HL-60/S4 treated with phorbol 12-myristate 13-acetate at 8.2 ng/mL for 4 days and 3 days (cell line): ENCODE data around the gene PGGT1B.
"Not testable (repeated sequence)": the region's sequence is repeated elsewhere in the genome, so short reads cannot be mapped to it uniquely, and the experiment has no call there.

Source experiments
- in situ Hi-C: fragments of 300-500 bp; cut with MboI; formaldehyde crosslinking; loops from 2 replicates; pipeline ENCODE4 v1.15.0; 2022; ENCODE audit warnings: low sequenced_read_pairs

PGGT1B gene

DNA sequence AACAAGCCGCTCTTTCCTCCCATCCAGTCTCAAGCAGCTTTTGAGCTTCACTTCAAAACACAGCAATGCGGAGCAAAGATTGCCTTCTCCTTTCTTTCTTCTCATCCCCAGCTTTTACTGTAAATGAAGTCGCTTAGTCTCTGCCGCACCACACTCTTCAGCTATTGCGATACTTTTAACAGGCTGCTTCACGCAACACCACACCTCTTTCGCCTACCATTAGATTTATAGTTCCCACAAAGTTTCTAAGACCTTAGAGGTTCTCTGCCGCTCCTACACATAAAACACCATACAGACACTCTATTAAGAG, 711 bp downstream of the PGGT1B start:
- in situ Hi-C loops = no loop called here

DNA sequence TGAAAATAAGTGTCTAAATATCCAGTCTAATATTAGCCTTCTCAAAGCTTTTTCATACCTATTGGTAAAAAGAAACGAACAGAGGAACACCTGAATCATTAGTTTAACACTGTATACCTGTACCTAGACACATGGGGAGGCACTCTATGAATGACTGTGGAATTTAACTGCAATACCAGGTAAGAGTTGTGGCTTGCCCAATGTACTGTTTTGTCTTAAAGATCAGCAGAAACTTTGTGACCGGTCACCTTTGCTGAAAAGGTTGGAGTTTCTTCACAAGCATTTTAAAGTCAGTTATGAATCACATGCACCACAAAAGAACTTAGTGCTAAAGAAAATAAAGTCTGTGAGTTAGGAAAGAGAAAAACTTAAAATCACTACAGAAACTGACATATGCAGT, 2.4 kb downstream of the PGGT1B start:
- in situ Hi-C loops = no loop called here

DNA sequence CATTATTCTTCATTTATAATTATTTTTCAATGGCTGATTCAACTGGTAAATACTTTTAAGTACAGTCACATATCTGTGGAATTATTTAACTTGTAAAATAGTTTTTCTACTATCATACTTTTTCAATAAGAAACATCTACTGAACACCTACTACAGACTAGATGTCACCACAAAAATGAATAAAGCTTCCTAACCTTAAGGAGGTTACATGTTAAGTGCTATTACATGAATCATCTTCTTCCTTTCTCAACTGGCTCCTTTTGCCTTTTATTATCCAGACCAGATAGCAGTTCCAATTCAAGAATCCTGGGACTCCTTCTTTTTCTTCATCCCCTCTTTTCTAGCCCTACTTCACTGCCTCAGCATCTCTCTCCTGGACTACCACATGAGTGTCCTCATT, 4.7 kb downstream of the PGGT1B start:
- in situ Hi-C loops = no loop called here

DNA sequence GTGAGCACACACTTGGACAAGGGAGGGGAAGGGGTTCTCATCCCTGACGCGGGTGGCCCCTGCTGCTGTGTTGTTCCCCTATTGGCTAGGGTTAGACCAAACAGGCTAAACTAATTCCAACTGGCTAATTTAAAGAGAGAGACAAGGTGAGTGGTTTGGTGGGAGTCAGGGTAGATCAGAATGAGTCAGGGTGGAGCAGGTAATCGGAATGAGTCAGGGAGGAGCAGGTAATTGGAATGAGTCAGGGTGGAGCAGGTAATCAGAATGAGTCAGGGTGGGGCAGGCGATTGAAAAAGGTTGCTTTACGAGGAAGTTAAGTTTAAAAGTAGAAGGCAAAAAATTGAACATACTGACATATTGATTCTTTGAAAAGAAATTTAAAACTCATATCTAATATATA, 13.3 kb downstream of the PGGT1B start:
- in situ Hi-C loops = not testable (repeated sequence)

DNA sequence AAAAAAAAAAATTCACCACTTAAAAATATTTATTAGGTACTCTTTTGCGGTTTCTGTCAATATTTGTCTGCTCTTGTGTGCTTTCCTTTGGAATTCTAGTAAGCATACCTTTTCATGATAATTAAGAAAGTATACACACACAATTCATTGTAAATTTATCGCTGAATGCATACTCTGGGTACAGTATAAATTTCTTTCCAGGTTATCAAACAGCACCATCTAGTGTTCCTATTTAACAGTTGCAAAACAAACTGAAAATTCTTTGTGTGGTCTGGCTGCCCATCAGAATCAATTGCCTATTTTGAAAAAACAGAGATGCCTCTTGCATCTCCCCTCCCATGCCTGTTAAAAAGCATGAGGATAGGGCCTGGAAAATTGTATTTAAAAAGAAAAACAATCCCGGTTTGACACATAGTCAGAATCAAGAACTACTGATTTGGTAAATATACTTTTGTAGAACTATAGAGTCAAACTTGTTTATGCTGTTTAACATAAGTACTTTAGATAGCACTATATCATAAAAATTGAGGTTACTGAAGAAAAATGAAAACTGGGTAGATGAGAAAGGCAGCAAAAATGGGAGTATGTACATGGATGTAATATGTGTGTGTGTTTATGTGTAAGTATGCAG, 16.2 kb downstream of the PGGT1B start:
- in situ Hi-C loops = no loop called here

DNA sequence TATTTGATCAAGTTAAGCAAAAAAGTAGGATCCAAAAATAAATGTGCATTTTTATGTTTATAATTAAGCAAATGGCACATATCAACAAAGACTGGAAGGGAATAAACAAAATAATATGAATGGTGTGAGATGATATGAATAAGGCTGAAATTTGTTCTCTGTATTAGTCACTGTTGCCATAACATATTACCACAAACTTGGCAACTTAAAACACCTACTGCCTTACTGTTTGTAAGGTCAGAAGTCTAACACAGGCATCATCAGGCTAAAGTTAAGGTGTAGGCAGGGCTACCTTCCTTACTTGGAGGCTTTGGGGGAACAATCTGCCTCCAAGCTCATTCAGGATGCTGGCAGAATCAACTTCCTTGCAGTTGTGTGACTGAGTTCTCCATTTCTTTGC, 19.3 kb downstream of the PGGT1B start:
- in situ Hi-C loops = no loop called here

DNA sequence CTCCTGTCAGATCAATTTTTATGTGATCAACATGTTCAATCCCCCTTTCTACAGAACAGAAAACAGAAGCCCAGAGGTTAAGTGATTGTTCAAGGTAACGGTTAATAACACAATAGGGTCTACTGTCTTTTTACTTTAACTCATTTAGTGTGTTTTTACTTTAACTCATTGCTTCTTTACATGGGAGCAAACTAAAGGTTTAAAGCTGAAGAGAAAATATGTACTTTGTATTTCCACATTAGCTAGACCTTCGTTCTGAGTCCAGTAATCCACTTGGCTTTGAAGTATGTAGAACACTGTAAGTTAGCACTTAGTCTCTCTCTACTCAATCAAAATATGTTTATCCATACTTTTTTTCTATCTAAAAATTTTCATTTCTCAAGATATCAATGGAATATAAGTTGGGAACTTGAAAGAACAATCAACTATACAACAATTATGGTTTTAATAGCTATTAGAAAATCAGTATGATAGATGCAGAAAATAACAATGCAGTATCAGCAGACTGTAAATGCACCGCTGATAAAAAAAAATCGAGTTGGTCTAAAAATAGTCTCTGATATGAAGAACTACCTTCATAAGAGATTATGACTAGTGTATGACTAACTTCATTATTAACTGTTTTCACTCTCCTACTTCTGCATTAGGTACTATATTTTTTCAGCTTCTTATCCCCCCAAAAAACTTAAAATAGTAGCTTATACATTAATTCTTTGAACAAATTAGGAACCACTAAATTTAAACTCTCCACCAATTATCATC, 20.6 kb downstream of the PGGT1B start:
- in situ Hi-C loops = no loop called here

DNA sequence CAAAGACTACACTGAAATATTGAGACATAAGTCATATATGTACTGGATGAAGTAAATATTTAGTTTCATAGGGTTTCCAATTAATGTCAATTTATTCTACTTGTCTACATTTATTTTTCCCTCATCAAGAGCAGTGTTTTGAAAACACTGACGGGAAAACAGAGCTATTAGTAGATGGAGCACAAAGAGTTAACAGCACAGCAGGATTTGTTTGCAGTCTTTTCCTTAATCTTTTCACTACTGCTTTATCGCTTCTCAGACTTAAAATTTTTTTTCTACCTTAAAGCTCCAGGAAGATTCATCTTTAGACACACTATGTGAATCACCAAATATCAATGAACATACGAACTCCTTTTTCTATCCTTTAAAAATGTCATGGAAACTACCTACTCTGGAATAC, 25.6 kb downstream of the PGGT1B start:
- in situ Hi-C loops = no loop called here

DNA sequence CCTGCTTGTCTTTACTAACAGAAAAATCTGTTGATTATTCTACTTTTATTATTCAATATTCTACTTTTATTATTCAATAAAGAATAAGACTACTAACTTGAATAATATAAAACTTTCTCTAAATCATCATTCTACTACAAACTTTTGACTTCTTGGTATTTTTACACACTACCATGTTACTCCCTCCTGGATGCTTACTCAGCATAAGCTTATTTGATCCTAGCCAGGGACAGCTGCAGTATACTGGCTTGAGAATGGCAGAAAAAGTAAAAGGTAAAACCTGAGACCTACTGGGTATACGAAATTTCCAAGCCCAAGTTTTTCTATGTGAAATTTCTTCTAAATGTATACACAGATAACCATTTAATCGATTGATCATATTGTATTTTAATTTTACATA, 26.1 kb downstream of the PGGT1B start:
- in situ Hi-C loops = no loop called here

DNA sequence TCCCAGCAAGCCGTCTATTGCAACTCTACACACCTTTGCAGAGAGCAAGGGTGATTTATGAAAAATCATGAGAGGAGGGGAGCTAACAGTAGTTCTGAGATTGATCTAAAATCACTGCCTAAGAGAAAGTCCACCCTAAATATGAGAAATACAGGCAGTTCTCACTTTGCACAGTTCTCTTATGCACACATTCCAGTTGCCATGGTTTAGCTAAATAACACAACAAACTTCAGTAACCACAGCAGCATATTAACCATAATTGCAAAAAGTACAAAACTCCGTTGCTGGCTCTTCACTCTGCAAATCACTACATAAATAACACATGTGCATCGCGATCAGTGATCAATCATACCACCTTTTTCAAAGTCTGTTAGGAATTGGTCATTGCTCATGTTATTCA, 31.1 kb downstream of the PGGT1B start:
- in situ Hi-C loops = no loop called here

DNA sequence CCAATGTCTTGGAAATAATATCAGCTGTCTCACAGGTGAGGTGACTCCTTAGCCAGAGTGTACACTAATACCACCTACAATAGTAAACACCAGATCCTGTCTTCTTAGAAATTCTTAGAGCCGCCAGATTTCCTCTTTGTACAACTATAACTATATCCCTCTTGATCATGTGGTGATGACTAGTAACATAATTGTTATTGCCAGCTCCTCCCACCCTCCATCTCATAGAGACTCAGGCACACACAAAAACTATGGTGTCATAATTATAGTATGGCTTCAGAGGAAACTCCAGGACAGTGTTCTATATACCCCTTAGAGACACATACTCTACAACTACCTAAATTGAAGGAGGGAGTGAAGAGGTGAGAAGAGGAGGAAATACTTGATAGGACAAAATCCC, 33.1 kb downstream of the PGGT1B start:
- in situ Hi-C loops = no loop called here

DNA sequence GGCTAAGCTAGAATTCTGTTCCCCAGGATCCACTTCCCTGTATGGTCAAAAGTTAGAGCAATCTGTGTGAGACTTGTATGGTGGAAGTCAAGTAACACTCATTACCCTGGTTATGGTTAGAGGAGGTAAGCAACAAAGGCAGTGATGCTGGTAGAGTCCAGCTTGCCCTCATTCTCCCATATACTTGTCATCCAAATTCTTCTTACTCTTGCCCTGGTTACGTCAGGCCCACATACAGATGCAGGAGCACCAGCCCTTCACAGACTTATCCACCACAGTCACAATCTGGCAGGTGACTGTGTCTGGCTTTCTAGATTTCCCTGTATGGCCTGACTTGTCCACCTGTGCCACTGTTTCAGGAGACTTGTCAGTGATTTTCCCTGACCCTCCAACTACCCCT, 35.4 kb downstream of the PGGT1B start:
- in situ Hi-C loops = no loop called here

DNA sequence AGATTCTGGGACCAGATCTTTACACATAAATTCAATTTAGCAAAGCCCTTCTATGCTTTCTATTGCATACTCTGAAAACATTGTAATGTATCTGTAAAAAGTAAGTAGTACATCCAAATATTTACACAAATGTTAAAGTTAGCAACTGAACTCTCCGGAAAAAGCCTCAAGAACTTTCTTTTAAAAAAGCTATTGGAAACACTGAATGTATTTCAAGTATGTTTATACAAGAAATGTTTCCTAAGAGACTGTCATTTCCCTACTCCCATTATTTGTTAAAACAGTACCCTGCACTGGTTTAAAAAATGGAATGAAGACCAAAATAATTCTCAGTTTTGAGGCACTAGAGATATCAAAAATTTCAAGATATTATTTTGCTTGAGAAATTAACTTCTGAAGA, 48.1 kb downstream of the PGGT1B start:
- in situ Hi-C loops = no loop called here

DNA sequence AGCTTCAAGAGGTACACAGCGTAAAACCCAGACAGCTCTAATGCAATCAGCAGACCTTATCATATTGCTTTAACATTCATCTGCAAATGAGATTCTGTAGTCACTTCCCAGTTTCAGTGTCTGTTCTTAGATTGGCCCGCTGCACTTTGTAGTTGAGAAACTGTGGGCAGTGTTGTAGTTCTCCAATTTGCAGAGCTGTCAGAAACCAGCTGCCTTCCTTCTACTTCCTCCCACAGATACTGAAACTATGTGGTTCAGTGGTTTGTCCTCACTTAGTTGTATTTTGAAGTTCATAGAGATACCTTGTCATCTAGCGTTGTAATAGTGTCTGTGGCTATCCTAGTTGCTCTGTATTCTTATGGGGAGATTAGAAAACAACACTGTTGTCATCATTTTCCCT, 53.4 kb downstream of the PGGT1B start:
- in situ Hi-C loops = no loop called here

DNA sequence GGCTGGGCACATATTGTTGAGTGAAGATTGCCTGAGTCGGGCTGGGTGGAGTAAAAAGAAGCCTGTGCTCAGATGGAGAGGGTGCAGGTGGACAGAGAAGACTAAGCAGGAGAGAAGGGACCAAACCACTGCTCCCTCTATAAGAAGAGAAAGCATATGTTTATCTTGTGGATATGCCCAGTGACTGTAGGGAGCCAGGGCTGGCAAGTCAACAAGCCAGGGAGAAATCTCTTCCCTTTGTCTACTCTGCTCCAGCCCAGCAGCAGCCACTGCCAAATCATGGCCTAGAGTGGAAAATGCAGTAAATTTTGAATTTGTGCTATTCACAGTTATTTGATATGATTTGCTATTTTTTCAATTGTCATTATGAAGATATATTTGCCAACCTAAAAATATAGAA, 59.7 kb downstream of the PGGT1B start:
- in situ Hi-C loops = no loop called here

DNA sequence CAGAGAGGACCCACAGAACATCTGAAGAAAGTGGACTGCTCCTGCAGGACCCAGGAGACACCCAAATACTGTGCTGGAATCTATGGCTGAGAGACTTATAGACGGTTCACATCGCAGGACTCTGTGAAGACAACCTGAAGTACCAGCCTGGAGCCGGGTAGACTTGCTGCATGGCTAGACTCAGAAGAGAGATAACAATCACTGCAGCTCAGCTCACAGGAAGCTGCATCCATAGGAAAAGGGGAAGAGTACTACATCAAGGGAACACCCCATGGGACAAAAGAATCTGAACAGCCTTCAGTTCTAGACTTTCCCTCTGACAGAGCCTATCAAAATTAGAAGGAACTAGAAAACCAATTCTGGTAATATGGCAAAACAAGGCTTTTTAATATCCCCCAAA, 66.5 kb downstream of the PGGT1B start:
- in situ Hi-C loops = no loop called here

DNA sequence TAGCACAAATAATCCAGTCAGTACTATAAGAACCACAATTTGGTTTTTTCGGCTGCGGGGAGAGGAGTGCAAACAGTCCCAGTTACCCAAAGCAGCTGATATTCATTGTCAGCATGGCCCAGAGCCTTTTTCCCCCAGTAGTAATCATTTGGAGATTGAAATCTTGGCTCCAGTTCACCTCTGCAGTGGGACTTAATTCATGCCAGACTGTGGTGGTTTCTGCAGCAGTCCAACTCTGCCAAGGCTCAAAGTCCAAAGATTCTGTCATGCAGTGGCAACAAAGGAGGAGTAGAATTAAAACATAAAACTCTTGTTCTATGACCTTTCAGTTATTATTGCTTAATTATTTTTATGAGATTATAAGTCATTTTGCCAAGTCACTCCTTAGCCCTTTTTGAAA, 68.0 kb downstream of the PGGT1B start:
- in situ Hi-C loops = no loop called here

DNA sequence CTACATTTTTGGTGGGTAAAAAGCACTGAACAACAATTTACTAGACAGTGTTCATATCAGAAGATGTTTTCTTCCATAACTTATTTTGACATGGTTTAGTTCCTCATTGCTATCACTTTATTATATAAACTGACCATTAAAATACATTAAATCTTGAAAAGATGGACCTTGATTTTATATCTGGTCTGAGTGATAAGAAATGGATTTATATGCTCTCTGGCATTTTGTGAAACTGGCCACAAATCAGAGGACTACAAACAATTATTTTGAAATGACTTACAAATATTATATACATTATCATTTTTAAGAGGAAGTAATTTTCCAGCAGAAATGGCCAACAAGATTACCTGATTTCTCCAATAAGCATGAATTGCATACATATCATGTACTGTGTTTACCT, 69.4 kb downstream of the PGGT1B start:
- in situ Hi-C loops = no loop called here

DNA sequence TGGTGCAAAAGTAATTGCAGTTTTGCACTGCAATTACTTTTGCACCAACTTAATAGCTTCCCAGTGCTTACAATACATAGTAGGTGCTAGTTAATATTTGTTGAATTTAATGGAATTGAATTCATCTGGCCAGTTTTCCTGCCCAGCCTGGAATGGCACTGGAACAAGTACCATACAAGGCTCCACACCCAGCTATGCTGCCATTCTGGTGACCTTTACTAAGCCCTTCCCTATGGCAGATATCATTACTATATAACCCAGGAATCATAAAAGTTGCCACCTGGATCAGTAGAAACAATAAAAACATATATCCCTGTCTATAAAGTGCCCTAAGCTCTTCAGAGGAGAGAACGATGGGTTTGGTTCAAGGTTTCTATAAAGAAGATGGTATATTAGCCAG, 70.6 kb downstream of the PGGT1B start:
- in situ Hi-C loops = no loop called here

DNA sequence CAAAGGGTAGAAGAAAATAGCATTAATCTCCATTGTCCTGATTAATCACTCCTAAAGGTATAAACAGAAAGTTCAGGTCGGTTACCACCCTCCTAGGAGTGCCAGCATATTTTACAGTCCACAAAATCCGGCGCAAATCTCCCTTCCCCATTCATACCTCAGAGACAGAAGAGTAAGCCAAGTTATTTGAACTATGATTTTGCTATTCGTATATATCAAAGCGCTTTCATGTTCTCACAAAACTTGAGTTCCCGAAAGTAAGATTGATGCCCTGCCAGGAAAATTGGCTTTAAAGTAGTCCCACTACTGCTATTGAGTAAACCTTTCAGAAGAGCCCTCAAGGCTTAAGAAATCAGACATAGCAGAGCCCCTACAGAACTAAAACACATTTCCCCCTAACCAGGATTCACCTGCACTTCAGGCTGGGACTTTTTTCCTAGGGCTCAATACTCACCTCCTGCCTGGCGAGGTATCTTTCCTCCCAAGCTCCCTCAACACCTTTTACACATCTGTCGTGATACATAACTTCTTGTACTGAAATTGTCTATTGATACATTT, 71.1 kb downstream of the PGGT1B start:
- in situ Hi-C loops = no loop called here

DNA sequence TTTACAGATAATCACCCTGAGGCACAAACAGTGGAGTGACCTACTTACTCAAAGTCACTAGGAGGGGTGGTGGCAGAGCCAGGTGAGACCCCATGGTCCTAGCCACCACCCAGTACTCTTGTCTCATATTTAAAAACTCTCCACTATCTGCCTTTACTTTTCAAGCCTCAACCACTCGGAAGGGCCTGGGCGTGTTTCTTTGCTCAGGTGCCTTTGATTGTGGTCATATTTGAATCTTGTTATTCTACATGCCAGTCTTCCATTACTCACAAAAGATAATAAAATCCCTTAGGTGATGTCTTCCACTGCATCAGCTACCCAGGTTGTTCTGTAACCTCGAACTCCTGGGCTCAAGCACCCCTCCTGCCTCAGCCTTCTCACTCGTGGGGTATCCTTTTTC, 72.3 kb downstream of the PGGT1B start:
- in situ Hi-C loops = no loop called here

DNA sequence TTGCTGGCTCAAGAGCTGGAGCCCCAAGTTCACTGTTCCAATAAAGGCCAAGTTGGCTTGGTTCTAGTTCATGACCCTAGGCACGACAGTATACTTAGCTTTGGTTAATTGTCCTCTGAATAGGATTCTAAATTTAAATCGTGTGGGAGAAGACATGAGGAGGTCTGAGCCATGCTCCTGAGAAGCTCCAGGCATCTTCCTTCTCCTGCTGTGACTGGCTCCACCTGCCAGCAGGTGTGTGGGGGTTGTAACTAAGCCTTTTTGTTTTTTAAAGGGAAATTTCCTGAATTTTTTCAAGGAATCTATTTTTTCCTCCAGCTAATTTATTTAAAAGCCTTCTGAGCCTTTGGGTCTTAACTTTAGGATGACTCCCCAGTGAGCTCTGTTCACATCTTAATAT, 72.8 kb downstream of the PGGT1B start:
- in situ Hi-C loops = no loop called here

DNA sequence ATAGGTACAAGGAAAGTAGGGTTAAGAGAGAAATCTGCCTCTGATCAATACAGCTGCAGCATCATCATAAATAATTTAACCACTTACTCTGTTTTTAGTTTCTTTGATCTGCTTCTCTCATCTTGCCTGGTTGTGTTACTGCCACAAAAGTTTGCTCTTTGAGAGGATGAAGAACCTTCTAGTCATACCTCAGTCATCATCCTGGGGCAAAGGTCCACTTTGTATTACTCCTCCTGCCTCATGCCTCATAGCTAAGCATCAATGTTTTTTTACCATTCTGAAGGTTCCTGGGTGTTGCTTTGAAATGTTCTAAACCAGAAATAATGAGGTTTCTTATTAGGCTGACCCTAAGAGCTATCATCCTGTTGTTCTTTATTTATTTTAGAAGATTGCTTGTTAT, 75.9 kb downstream of the PGGT1B start:
- in situ Hi-C loops = no loop called here
